ENCODE data around the gene MAD2L1. TPM values are rescaled to one million over a fixed set of nuclear protein-coding genes. Genes with fewer than 3 reads are reported as not detected.
"Not testable (repeated sequence)": the region's sequence is repeated elsewhere in the genome, so short reads cannot be mapped to it uniquely, and the experiment has no call there.

Gene MAD2L1
- polyA plus RNA-seq (ENCODE audit: insufficient read length): 14.4 TPM

GRCh38 chr4:120066517-120067340 lies at the start of gene MAD2L1:
MAD2L1 (minus strand) TSS chr4:120066848; CDS start chr4:120066734, 114 bp downstream.
- peak; percentile 97 for DNase-seq (ENCODE audit: low read depth)

GRCh38 chr4:120111745-120112144 lies 45.1 kb upstream of the MAD2L1 start:
- no peak for DNase-seq (ENCODE audit: low read depth)

- no peak for DNase-seq (ENCODE audit: low read depth)
Measured at GRCh38 chr4:120109406-120109805, 42.8 kb upstream of the MAD2L1 start.

GRCh38 chr4:120105472-120105871 lies 38.8 kb upstream of the MAD2L1 start:
- DNase-seq (ENCODE audit: low read depth): no peak

- DNase-seq (ENCODE audit: low read depth): no peak
Measured at GRCh38 chr4:120096508-120097297, 30.1 kb upstream of the MAD2L1 start.

GRCh38 chr4:120088507-120088906 lies 21.9 kb upstream of the MAD2L1 start:
- no peak for DNase-seq (ENCODE audit: low read depth)

- DNase-seq (ENCODE audit: low read depth): not testable (repeated sequence)
Measured at GRCh38 chr4:120088066-120088465, 21.4 kb upstream of the MAD2L1 start.

GRCh38 chr4:120085705-120086104 lies 19.1 kb upstream of the MAD2L1 start:
- no peak for DNase-seq (ENCODE audit: low read depth)

- no peak for DNase-seq (ENCODE audit: low read depth)
Measured at GRCh38 chr4:120084327-120084726, 17.7 kb upstream of the MAD2L1 start.

GRCh38 chr4:120083152-120083551 lies 16.5 kb upstream of the MAD2L1 start:
- no peak for DNase-seq (ENCODE audit: low read depth)

- no peak for DNase-seq (ENCODE audit: low read depth)
Measured at GRCh38 chr4:120082251-120082650, 15.6 kb upstream of the MAD2L1 start.

GRCh38 chr4:120081726-120082125 lies 15.1 kb upstream of the MAD2L1 start:
- no peak for DNase-seq (ENCODE audit: low read depth)

GRCh38 chr4:120080533-120080932 lies 13.9 kb upstream of the MAD2L1 start:
- no peak for DNase-seq (ENCODE audit: low read depth)

- DNase-seq (ENCODE audit: low read depth): no peak
Measured at GRCh38 chr4:120079839-120080520, 13.3 kb upstream of the MAD2L1 start.

- no peak for DNase-seq (ENCODE audit: low read depth)
Measured at GRCh38 chr4:120078216-120078615, 11.6 kb upstream of the MAD2L1 start.

GRCh38 chr4:120071192-120071795 lies 4.6 kb upstream of the MAD2L1 start:
- DNase-seq (ENCODE audit: low read depth): no peak

- DNase-seq (ENCODE audit: low read depth): no peak
Measured at GRCh38 chr4:120070196-120070595, 3.5 kb upstream of the MAD2L1 start.

- no peak for DNase-seq (ENCODE audit: low read depth)
Measured at GRCh38 chr4:120065974-120066516, 603 bp downstream of the MAD2L1 start.

GRCh38 chr4:120064887-120065286 lies 1.8 kb downstream of the MAD2L1 start:
- DNase-seq (ENCODE audit: low read depth): no peak

- not testable (repeated sequence) for DNase-seq (ENCODE audit: low read depth)
Measured at GRCh38 chr4:120063711-120064110, 2.9 kb downstream of the MAD2L1 start.

- no peak for DNase-seq (ENCODE audit: low read depth)
Measured at GRCh38 chr4:120062663-120063195, 3.9 kb downstream of the MAD2L1 start.
